K562 (cell line): Measurements from ENCODE around the gene OR2W3. TPM values are rescaled to one million over a fixed set of nuclear protein-coding genes. Genes with fewer than 3 reads are reported as not detected.
A peak's percentile ranks its signal among the peaks of the same experiment; 100 is the strongest.

Source experiments
- ARNT ChIP-seq, 2 experiments: fragments of 450-650 bp; IDR thresholded peaks; 2 replicates each; pipeline ENCODE4 v1.6.1; 2016; ENCODE audit warnings: mild to moderate bottlenecking in 1 of 2
- BDP1 ChIP-seq: IDR thresholded peaks from 3 replicates; pipeline ENCODE4 v1.6.1; 2011; ENCODE audit not compliant: insufficient read length, insufficient read depth
- CCAR2 ChIP-seq: fragments of 200-400 bp; formaldehyde crosslinking; IDR thresholded peaks from 2 replicates; pipeline ENCODE4 v1.6.1; 2017; ENCODE audit warnings: mild to moderate bottlenecking, low read depth, low read length
- CREB3 ChIP-seq: fragments of 450-650 bp; conservative IDR thresholded peaks from 2 replicates; pipeline ENCODE4 v1.6.1; 2016; ENCODE audit warnings: missing genetic modification characterization, low read depth, mild to moderate bottlenecking, missing compliant biosample characterization, moderate library complexity
- GTF2F1 ChIP-seq: IDR thresholded peaks from 2 replicates; pipeline ENCODE4 v1.6.1; 2011; ENCODE audit warnings: low read depth, low read length, improper control_type of control experiment
- HEY1 ChIP-seq: fragments of 250-450 bp; sonication (Bioruptor Pico); IDR thresholded peaks from 2 replicates; pipeline ENCODE4 v1.5.0; 2020; ENCODE audit warnings: mild to moderate bottlenecking, moderate library complexity, borderline replicate concordance
- HNRNPH1 ChIP-seq: fragments of 200-400 bp; formaldehyde crosslinking; optimal IDR thresholded peaks from 2 replicates; pipeline ENCODE3; 2017; ENCODE audit warnings: low read depth, mild to moderate bottlenecking, low read length, moderate library complexity
- HNRNPL ChIP-seq: fragments of 200-400 bp; formaldehyde crosslinking; IDR thresholded peaks from 2 replicates; pipeline ENCODE4 v1.6.1; 2017; ENCODE audit warnings: low read depth, mild to moderate bottlenecking, low read length
- HNRNPUL1 ChIP-seq: fragments of 200-400 bp; formaldehyde crosslinking; IDR thresholded peaks from 2 replicates; pipeline ENCODE4 v1.6.1; 2017; ENCODE audit warnings: low read length
- KLF1 ChIP-seq: fragments of 450-650 bp; IDR thresholded peaks from 2 replicates; pipeline ENCODE4 v1.6.1; 2016; ENCODE audit warnings: missing genetic modification characterization, missing compliant biosample characterization
- KLF13 ChIP-seq: fragments of 450-650 bp; IDR thresholded peaks from 2 replicates; pipeline ENCODE4 v1.6.1; 2016; ENCODE audit warnings: missing genetic modification characterization, low read depth, mild to moderate bottlenecking, missing compliant biosample characterization, moderate library complexity, borderline replicate concordance
- MTA2 ChIP-seq: fragments of 450-650 bp; IDR thresholded peaks from 2 replicates; pipeline ENCODE4 v1.6.1; 2016; ENCODE audit warnings: low read depth
- MXI1 ChIP-seq: IDR thresholded peaks from 2 replicates; pipeline ENCODE4 v1.6.1; 2011; ENCODE audit warnings: low read depth, mild to moderate bottlenecking, improper control_type of control experiment, low read length
- NELFE ChIP-seq: IDR thresholded peaks from 2 replicates; pipeline ENCODE4 v1.6.1; 2011; ENCODE audit warnings: mild to moderate bottlenecking; ENCODE audit not compliant: insufficient read depth, insufficient read length
- NR2C1 ChIP-seq, 2 experiments: fragments of 450-650 bp; IDR thresholded peaks; 2 replicates each; pipeline ENCODE4 v1.6.1; 2017; ENCODE audit warnings: mild to moderate bottlenecking in 2 of 2, antibody characterized with exemption in 1 of 2, inconsistent platforms in 1 of 2, missing compliant biosample characterization in 1 of 2, missing genetic modification characterization in 1 of 2
- SLC30A9 ChIP-seq: fragments of 250-450 bp; sonication (Bioruptor Pico); IDR thresholded peaks from 2 replicates; pipeline ENCODE4 v1.8.0; 2022; ENCODE audit warnings: mild to moderate bottlenecking, moderate library complexity
- THRAP3 ChIP-seq: fragments of 450-650 bp; IDR thresholded peaks from 2 replicates; pipeline ENCODE4 v1.6.1; 2016; ENCODE audit warnings: mild to moderate bottlenecking, inconsistent platforms, borderline replicate concordance
- YY1 ChIP-seq, 3 experiments: IDR thresholded peaks; 2 replicates each; pipeline ENCODE4 v1.6.1; 2011; ENCODE audit warnings: low read length in 2 of 3, mild to moderate bottlenecking in 2 of 3, moderate library complexity in 2 of 3, borderline replicate concordance in 1 of 3, control low read depth in 1 of 3, low read depth in 1 of 3; ENCODE audit not compliant: insufficient read depth in 3 of 3, insufficient replicate concordance in 2 of 3, control insufficient read depth in 1 of 3, insufficient read length in 1 of 3; ENCODE audit errors: extremely low read depth in 1 of 3
- ZNF354B ChIP-seq: fragments of 250-450 bp; sonication (Bioruptor Pico); IDR thresholded peaks from 2 replicates; pipeline ENCODE4 v1.4.0; 2020
- polyA plus RNA-seq, 8 experiments: library from polyadenylated mRNA; depleted of rRNA in 4 of 8; stranded (reverse) in 5 of 8; unstranded in 3 of 8; fragments of >200 nt; fragmentation: Nextera tagmentation in 2 of 8; fragmentation: Illumina TruSeq in 1 of 8; extraction: Ambion mirVana in 2 of 8; extraction: Trizol in 1 of 8; gene quantifications; 2 replicates each; pipeline versions ENCODE4 v1.2.1 to v1.2.3, GENCODE V29; 2011 to 2014; ENCODE audit warnings: inconsistent platforms in 1 of 8, missing spikeins in 1 of 8
- total RNA-seq, 7 experiments: library from RNA; depleted of rRNA in 6 of 7; stranded (reverse); fragments of >200 nt in 6 of 7; fragmentation: Illumina TruSeq in 2 of 7; extraction: Trizol in 2 of 7; gene quantifications; 2 replicates each; pipeline versions ENCODE4 v1.2.1 to v1.2.3, GENCODE V29; 2011 to 2021; ENCODE audit warnings: low replicate concordance in 1 of 7
- TF ChIP-seq, protein P1 (sequence below): fragments of 450-650 bp; IDR thresholded peaks from 2 replicates; pipeline ENCODE4 v1.6.1; 2016; ENCODE audit warnings: antibody characterized with exemption
- TF ChIP-seq, protein P2 (sequence below): fragments of 250-450 bp; sonication (Bioruptor Pico); IDR thresholded peaks from 2 replicates; pipeline ENCODE4 v1.8.0; 2022; ENCODE audit warnings: inconsistent platforms, mild to moderate bottlenecking, moderate library complexity, borderline replicate concordance
- TF ChIP-seq, protein P3 (sequence below): sonication (generic); formaldehyde crosslinking; IDR thresholded peaks from 2 replicates; pipeline ENCODE4 v1.8.0; 2022; ENCODE audit warnings: mild to moderate bottlenecking, missing genetic modification reagents

Gene OR2W3
- total and polyA plus RNA-seq, 9 of the 15 experiments (the other 6 are each of a cell fraction or from before 2014, with no cell fraction given) = 0.67 to 7.6 (median 3.7) TPM

DNA sequence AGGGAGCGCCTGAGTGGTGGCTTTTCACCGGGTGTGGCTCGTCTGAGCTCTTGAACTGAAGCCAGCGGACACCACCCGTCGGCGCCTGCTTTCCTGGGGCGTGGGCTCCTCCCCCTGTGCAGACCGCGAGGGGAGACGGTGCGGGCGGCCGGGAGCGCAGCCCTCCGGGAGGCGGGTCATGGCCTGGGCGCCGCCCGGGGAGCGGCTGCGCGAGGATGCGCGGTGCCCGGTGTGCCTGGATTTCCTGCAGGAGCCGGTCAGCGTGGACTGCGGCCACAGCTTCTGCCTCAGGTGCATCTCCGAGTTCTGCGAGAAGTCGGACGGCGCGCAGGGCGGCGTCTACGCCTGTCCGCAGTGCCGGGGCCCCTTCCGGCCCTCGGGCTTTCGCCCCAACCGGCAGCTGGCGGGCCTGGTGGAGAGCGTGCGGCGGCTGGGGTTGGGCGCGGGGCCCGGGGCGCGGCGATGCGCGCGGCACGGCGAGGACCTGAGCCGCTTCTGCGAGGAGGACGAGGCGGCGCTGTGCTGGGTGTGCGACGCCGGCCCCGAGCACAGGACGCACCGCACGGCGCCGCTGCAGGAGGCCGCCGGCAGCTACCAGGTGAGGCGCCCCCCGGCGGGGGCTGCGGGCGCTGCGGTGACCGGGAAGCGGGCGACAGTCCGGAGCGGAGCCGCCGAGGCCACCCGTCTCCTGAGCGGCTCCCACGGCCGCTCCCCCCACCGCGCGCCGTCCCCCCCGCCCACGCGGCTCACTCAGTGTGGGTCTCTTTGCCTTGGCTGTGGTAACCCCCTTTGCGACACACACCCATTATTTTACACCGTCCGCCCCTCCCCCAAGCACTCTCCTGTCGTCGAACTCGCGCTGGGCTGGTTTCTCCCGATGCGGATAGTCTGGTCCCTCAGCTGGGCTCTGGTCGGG is 38.1 kb upstream of the OR2W3 start, which contains the start of gene TRIM58 (continued):
- TF ChIP-seq KLF13 (0 out of 2 replicates have a peak, but pooled peaks have one; percentile 17), MXI1 (0 out of 2 replicates have a peak, but pooled peaks have one; percentile 5), CCAR2 (no peak), SLC30A9 (CRISPR knock-in tag) (no peak), HNRNPL (peak; percentile 70; the same call in 1 of the 2 replicates), HNRNPUL1 (no peak), YY1 (IDR thresholded peaks at IDR 0.05; ENCODE audit: borderline replicate concordance in 1 of 3, control insufficient read depth in 1 of 3, extremely low read depth in 1 of 3, insufficient read depth in 3 of 3, insufficient read length in 1 of 3, insufficient replicate concordance in 2 of 3, low read depth in 1 of 3, low read length in 2 of 3) (peak; percentile 13 to 82 (median 65)), HEY1 (CRISPR knock-in tag) (no peak), NELFE (no peak), THRAP3 (no peak), KLF1 (tag) (peak; percentile 86), NR2C1 (IDR thresholded peaks at IDR 0.05) (no peak), NR2C1 (tag; IDR thresholded peaks at IDR 0.05) (no peak), ZNF354B (CRISPR knock-in tag) (no peak), HNRNPH1 (no peak), ARNT (IDR thresholded peaks at IDR 0.05) (no peak), BDP1 (no peak), MTA2 (no peak), GTF2F1 (no peak), CREB3 (tag) (no peak)
- TF ChIP-seq, protein P1, sequence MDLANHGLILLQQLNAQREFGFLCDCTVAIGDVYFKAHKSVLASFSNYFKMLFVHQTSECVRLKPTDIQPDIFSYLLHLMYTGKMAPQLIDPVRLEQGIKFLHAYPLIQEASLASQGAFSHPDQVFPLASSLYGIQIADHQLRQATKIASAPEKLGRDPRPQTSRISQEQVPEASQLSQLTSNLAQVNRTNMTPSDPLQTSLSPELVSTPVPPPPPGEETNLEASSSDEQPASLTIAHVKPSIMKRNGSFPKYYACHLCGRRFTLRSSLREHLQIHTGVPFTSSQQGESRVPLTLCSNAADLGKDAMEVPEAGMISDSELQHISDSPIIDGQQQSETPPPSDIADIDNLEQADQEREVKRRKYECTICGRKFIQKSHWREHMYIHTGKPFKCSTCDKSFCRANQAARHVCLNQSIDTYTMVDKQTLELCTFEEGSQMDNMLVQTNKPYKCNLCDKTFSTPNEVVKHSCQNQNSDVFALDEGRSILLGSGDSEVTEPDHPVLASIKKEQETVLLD = no peak
- TF ChIP-seq, protein P2, sequence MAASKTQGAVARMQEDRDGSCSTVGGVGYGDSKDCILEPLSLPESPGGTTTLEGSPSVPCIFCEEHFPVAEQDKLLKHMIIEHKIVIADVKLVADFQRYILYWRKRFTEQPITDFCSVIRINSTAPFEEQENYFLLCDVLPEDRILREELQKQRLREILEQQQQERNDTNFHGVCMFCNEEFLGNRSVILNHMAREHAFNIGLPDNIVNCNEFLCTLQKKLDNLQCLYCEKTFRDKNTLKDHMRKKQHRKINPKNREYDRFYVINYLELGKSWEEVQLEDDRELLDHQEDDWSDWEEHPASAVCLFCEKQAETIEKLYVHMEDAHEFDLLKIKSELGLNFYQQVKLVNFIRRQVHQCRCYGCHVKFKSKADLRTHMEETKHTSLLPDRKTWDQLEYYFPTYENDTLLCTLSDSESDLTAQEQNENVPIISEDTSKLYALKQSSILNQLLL (CRISPR knock-in tag) = no peak
- TF ChIP-seq, protein P3, sequence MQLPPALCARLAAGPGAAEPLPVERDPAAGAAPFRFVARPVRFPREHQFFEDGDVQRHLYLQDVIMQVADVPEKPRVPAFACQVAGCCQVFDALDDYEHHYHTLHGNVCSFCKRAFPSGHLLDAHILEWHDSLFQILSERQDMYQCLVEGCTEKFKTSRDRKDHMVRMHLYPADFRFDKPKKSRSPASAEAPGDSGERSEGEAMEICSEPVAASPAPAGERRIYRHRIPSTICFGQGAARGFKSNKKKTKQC (CRISPR knock-in tag) = peak; percentile 31; the same call in 1 of the 2 replicates
